ENCODE results near the gene UFL1.

UFL1 gene

DNA sequence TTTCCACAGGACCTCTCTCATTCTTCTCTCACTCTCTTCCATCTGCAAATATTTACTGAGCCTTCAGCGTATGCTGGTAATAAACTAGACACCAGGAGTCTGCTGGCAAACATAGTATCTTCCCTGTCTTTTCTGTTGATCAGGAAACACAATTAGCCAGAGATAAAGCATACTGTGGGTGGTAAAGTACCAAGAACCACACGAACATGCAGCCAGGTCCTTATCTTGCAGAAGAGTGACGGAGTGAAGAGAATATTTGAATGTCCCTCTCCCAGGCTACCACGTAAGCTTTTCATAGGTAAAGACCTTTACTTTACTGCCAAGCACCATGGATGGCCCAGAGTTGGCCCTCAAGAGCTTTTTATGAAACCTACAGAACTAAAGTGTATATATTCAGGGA, 54.6 kb downstream of the UFL1 start:
- Histone ChIP-seq H3K36me3 (ENCODE audit: control insufficient read depth, insufficient read depth, low read length) (no peaks in the 10 kb centered on the region), H3K9me3 (ENCODE audit: control insufficient read depth, insufficient read depth, low read length) (no peaks in the 10 kb centered on the region), H3K4me1 (ENCODE audit: control insufficient read depth, insufficient read depth, low read length) (no peaks in the 10 kb centered on the region), H3K9ac (ENCODE audit: low read depth, low read length) (no peak overlapping the region), H3K27me3 (ENCODE audit: control insufficient read depth, insufficient read depth, low read length) (no peaks in the 10 kb centered on the region), H3K4me3 (ENCODE audit: low read depth, low read length) (no peak overlapping the region)

GRCh38 chr6:96582021-96582420, 60.4 kb downstream of the UFL1 start:
- H3K36me3 ChIP-seq (ENCODE audit: control insufficient read depth, insufficient read depth, low read length), result no peaks in the 10 kb centered on the region
- H3K27me3 ChIP-seq (ENCODE audit: control insufficient read depth, insufficient read depth, low read length), result no peaks in the 10 kb centered on the region
- H3K4me1 ChIP-seq (ENCODE audit: control insufficient read depth, insufficient read depth, low read length), result no peaks in the 10 kb centered on the region
- H3K9me3 ChIP-seq (ENCODE audit: control insufficient read depth, insufficient read depth, low read length), result no peaks in the 10 kb centered on the region
- no peak overlapping the region for H3K4me3 ChIP-seq (ENCODE audit: low read depth, low read length)
- H3K9ac ChIP-seq (ENCODE audit: low read depth, low read length), result no peak overlapping the region

DNA sequence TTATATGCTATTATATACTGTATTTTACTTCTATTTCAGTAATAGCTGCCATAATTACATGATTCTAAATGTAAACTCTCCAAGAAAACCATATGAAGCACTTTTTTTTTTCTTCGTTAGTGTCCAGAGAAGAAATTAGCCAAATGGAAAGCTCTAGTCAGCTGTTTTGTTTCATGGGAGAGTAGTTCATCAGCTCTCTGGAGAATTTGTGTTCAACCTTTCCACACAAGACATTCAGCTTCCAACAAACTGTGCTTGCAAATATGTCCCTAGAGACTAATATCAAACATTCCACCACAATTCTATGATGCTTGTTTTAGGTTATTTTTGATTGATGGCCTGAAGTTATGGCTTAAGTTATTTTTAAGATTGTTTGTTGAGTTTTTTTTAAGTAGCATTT, 60.8 kb downstream of the UFL1 start:
- Histone ChIP-seq H3K4me3 (ENCODE audit: low read depth, low read length) (no peak overlapping the region), H3K27me3 (ENCODE audit: control insufficient read depth, insufficient read depth, low read length) (no peaks in the 10 kb centered on the region), H3K9ac (ENCODE audit: low read depth, low read length) (no peak overlapping the region), H3K4me1 (ENCODE audit: control insufficient read depth, insufficient read depth, low read length) (no peaks in the 10 kb centered on the region), H3K9me3 (ENCODE audit: control insufficient read depth, insufficient read depth, low read length) (no peaks in the 10 kb centered on the region), H3K36me3 (ENCODE audit: control insufficient read depth, insufficient read depth, low read length) (no peaks in the 10 kb centered on the region)

DNA sequence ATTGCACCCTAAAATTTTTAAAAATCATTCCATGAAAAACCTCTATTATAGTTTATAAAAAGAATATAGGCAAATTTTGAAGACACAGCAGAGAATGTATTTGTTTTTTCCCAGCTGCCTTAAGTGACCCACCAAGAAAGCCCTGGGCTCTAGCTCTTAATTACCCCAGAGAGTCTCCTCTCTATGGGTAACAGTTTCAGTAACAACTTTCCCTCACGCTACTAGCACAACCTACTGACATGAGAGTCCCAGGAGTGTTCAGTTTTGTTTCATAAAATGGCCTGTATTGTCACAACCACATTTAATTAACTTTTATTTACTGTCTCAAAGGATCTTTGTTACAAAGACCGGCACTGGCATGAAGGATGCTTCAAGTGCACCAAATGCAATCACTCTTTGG, 82.8 kb downstream of the UFL1 start:
- Histone ChIP-seq H3K4me1 (ENCODE audit: control insufficient read depth, insufficient read depth, low read length) (no peaks in the 10 kb centered on the region), H3K4me3 (ENCODE audit: low read depth, low read length) (no peak overlapping the region), H3K9ac (ENCODE audit: low read depth, low read length) (no peak overlapping the region), H3K36me3 (ENCODE audit: control insufficient read depth, insufficient read depth, low read length) (no peaks in the 10 kb centered on the region), H3K9me3 (ENCODE audit: control insufficient read depth, insufficient read depth, low read length) (no peaks in the 10 kb centered on the region), H3K27me3 (ENCODE audit: control insufficient read depth, insufficient read depth, low read length) (no peaks in the 10 kb centered on the region)

Measured in iPS-15b (cell line).